Mesothelial cell of epicardium (in vitro differentiated cells): Measurements from ENCODE around the gene NLGN1. TPM values are rescaled to one million over a fixed set of nuclear protein-coding genes. Genes with fewer than 3 reads are reported as not detected.

Experiments
- DNase-seq, 2 experiments: peaks; one replicate each; pipeline ENCODE4 v3.0.0; 2021; ENCODE audit warnings: low spot score in 2 of 2; ENCODE audit not compliant: unreplicated experiment in 2 of 2
- H3K27ac Mint-ChIP-seq: 2 replicates; pipeline ENCODE4 v1.8.0; 2021; ENCODE audit warnings: mixed read lengths
- H3K27me3 Mint-ChIP-seq: 2 replicates; pipeline ENCODE4 v1.8.0; 2021; ENCODE audit warnings: low read depth, mixed read lengths
- H3K36me3 Mint-ChIP-seq: 2 replicates; pipeline ENCODE4 v1.8.0; 2021; ENCODE audit warnings: mixed read lengths
- H3K4me1 Mint-ChIP-seq: 2 replicates; pipeline ENCODE4 v1.8.0; 2021; ENCODE audit warnings: mixed read lengths
- H3K4me3 Mint-ChIP-seq: 2 replicates; pipeline ENCODE4 v1.8.0; 2021; ENCODE audit warnings: mild to moderate bottlenecking, moderate library complexity, mixed read lengths
- H3K9me3 Mint-ChIP-seq: 2 replicates; pipeline ENCODE4 v1.8.0; 2021; ENCODE audit warnings: mixed read lengths
- CTCF ChIP-seq: fragments of 200-600 bp; sonication (generic); IDR thresholded peaks from one replicate; pipeline ENCODE4 v1.5.0; 2021; ENCODE audit warnings: antibody characterized with exemption; ENCODE audit not compliant: unreplicated experiment
- total RNA-seq: library from RNA; stranded (reverse); gene quantifications from 3 replicates; pipeline ENCODE4 v1.2.1, GENCODE V29; 2021

NLGN1 gene
- total RNA-seq, 1 donor from 2014 or later, result 4.2 TPM

- Mint-ChIP-seq H3K36me3 (no peaks in the 10 kb centered on the region), H3K27me3 (no peaks in the 10 kb centered on the region), H3K4me3 (no peak overlapping the region), H3K4me1 (no peaks in the 10 kb centered on the region), H3K9me3 (no peaks in the 10 kb centered on the region), H3K27ac (no peak overlapping the region)
- no peak for DNase-seq
- TF ChIP-seq CTCF, result no peak
Observed at GRCh38 chr3:173849489-173849888, 451.9 kb downstream of the NLGN1 start.

- Mint-ChIP-seq H3K36me3 (no peaks in the 10 kb centered on the region), H3K9me3 (no peaks in the 10 kb centered on the region), H3K27ac (no peak overlapping the region), H3K27me3 (no peaks in the 10 kb centered on the region), H3K4me3 (no peak overlapping the region), H3K4me1 (no peaks in the 10 kb centered on the region)
- TF ChIP-seq CTCF, result no peak
- DNase-seq, result no peak
Observed at GRCh38 chr3:173857154-173857553, 459.6 kb downstream of the NLGN1 start.

GRCh38 chr3:173862701-173863100 lies 465.2 kb downstream of the NLGN1 start:
- no peaks in the 10 kb centered on the region for H3K27me3 Mint-ChIP-seq
- H3K36me3 Mint-ChIP-seq, result no peaks in the 10 kb centered on the region
- DNase-seq, result no peak
- H3K4me3 Mint-ChIP-seq, result no peak overlapping the region
- no peaks in the 10 kb centered on the region for H3K9me3 Mint-ChIP-seq
- H3K4me1 Mint-ChIP-seq, result peaks cover 7% of the 10 kb centered on the region
- H3K27ac Mint-ChIP-seq, result no peak overlapping the region
- TF ChIP-seq CTCF, result no peak

- Mint-ChIP-seq H3K27ac (no peak overlapping the region), H3K9me3 (no peaks in the 10 kb centered on the region), H3K4me3 (no peak overlapping the region)
Observed at GRCh38 chr3:173863551-173863950, 466.0 kb downstream of the NLGN1 start.

GRCh38 chr3:173865900-173866498 lies 468.5 kb downstream of the NLGN1 start:
- Mint-ChIP-seq H3K27me3 (no peaks in the 10 kb centered on the region), H3K27ac (no peak overlapping the region), H3K9me3 (no peaks in the 10 kb centered on the region), H3K36me3 (no peaks in the 10 kb centered on the region), H3K4me3 (no peak overlapping the region), H3K4me1 (peaks cover 10% of the 10 kb centered on the region)
- no peak for TF ChIP-seq CTCF
- DNase-seq, result no peak

More at GRCh38 chr3:173863551-173863950, 466.0 kb downstream of the NLGN1 start:
- Mint-ChIP-seq H3K4me1 (peaks cover 7% of the 10 kb centered on the region), H3K27me3 (no peaks in the 10 kb centered on the region), H3K36me3 (no peaks in the 10 kb centered on the region)
- no peak for DNase-seq
- TF ChIP-seq CTCF, result no peak

GRCh38 chr3:173869766-173870165 lies 472.2 kb downstream of the NLGN1 start:
- H3K27me3 Mint-ChIP-seq, result no peaks in the 10 kb centered on the region
- H3K4me3 Mint-ChIP-seq, result no peak overlapping the region
- H3K4me1 Mint-ChIP-seq, result peaks cover 14% of the 10 kb centered on the region
- DNase-seq, result no peak
- H3K27ac Mint-ChIP-seq, result no peak overlapping the region
- no peak for TF ChIP-seq CTCF
- H3K9me3 Mint-ChIP-seq, result no peaks in the 10 kb centered on the region
- H3K36me3 Mint-ChIP-seq, result no peaks in the 10 kb centered on the region
